GM18858 (cell line): ENCODE measurements around the gene MAGI2.

Source experiments
- ATAC-seq: cut with Tn5 transposase; IDR thresholded peaks from one replicate; pipeline ENCODE4 v1.9.1; 2021; ENCODE audit not compliant: unreplicated experiment

Gene MAGI2

GRCh38 chr7:78073609-78074382, 1379.7 kb downstream of the MAGI2 start:
- ATAC-seq: no peak

- no peak for ATAC-seq
Measured at GRCh38 chr7:78072201-78072590, 1381.3 kb downstream of the MAGI2 start.

- no peak for ATAC-seq
Measured at GRCh38 chr7:78071491-78072200, 1381.8 kb downstream of the MAGI2 start.

GRCh38 chr7:78066599-78066998, 1386.9 kb downstream of the MAGI2 start:
- no peak for ATAC-seq

GRCh38 chr7:78063758-78064157, 1389.7 kb downstream of the MAGI2 start:
- ATAC-seq: no peak

- ATAC-seq: no peak
Measured at GRCh38 chr7:78062214-78062613, 1391.3 kb downstream of the MAGI2 start.

- no peak for ATAC-seq
Measured at GRCh38 chr7:78057571-78057970, 1395.9 kb downstream of the MAGI2 start.

GRCh38 chr7:78055599-78055998, 1397.9 kb downstream of the MAGI2 start:
- ATAC-seq: no peak

GRCh38 chr7:78055001-78055573, 1398.4 kb downstream of the MAGI2 start:
- no peak for ATAC-seq

GRCh38 chr7:78052112-78052511, 1401.4 kb downstream of the MAGI2 start:
- ATAC-seq: no peak

- ATAC-seq: no peak
Measured at GRCh38 chr7:78047800-78048199, 1405.7 kb downstream of the MAGI2 start.

GRCh38 chr7:78043159-78043558, 1410.3 kb downstream of the MAGI2 start:
- ATAC-seq: no peak

- no peak for ATAC-seq
Measured at GRCh38 chr7:78041423-78041822, 1412.0 kb downstream of the MAGI2 start.

- peak; percentile 79 for ATAC-seq
Measured at GRCh38 chr7:78039790-78040776, 1413.4 kb downstream of the MAGI2 start.

GRCh38 chr7:78038465-78039080, 1414.9 kb downstream of the MAGI2 start:
- no peak for ATAC-seq

- ATAC-seq: no peak
Measured at GRCh38 chr7:78037603-78038002, 1415.9 kb downstream of the MAGI2 start.

GRCh38 chr7:78033410-78033809, 1420.1 kb downstream of the MAGI2 start:
- ATAC-seq: no peak

GRCh38 chr7:78026492-78026891, 1427.0 kb downstream of the MAGI2 start:
- ATAC-seq: no peak

- ATAC-seq: no peak
Measured at GRCh38 chr7:78024591-78024990, 1428.9 kb downstream of the MAGI2 start.

- ATAC-seq: no peak
Measured at GRCh38 chr7:78023191-78023590, 1430.3 kb downstream of the MAGI2 start.
